ENCODE measurements around the gene DDX28. TPM values are rescaled to one million over a fixed set of nuclear protein-coding genes. Genes with fewer than 3 reads are reported as not detected.
"Not testable (repeated sequence)": the region's sequence is repeated elsewhere in the genome, so short reads cannot be mapped to it uniquely, and the experiment has no call there.

DDX28 gene
- total and polyA plus RNA-seq, 4 donors = 7.6 to 11.6 (median 8.4) TPM

GRCh38 chr16:67975321-67976105 is 47.5 kb downstream of the DDX28 start:
- H3K27ac ChIP-seq (ENCODE audit: low read depth in 1 of 2, low read length in 2 of 2) = no peak overlapping the region
- no peak for TF ChIP-seq TAF1 (conservative IDR thresholded peaks at IDR 0.05)
- TF ChIP-seq RXRA (IDR thresholded peaks at IDR 0.05) = no peak
- TF ChIP-seq MAX (IDR thresholded peaks at IDR 0.05) = no peak
- no peak for TF ChIP-seq NR2F2 (IDR thresholded peaks at IDR 0.05)
- no peaks in the 10 kb centered on the region for H3K36me3 ChIP-seq (ENCODE audit: control insufficient read depth in 4 of 4, insufficient read depth in 3 of 4, low read depth in 1 of 4, low read length in 3 of 4)
- no peaks in the 10 kb centered on the region for H3K9me3 ChIP-seq (ENCODE audit: control insufficient read depth in 4 of 4, low read length in 3 of 4)
- H3K4me1 ChIP-seq (ENCODE audit: control insufficient read depth in 4 of 4, insufficient read depth in 4 of 4, low read length in 3 of 4) = no peaks in the 10 kb centered on the region
- no peak overlapping the region for H3K4me3 ChIP-seq (ENCODE audit: low read depth in 1 of 3, low read length in 3 of 3)
- no peaks in the 10 kb centered on the region for H3K27me3 ChIP-seq (ENCODE audit: control insufficient read depth in 4 of 4, insufficient read depth in 4 of 4, low read length in 3 of 4)
- DNase-seq (ENCODE audit: low spot score) = no peak
- 73% methylated on average over 14 of the region's 14 CpGs for WGBS
- H3K9ac ChIP-seq (ENCODE audit: low read depth in 1 of 2, low read length in 2 of 2) = no peak overlapping the region

DNA sequence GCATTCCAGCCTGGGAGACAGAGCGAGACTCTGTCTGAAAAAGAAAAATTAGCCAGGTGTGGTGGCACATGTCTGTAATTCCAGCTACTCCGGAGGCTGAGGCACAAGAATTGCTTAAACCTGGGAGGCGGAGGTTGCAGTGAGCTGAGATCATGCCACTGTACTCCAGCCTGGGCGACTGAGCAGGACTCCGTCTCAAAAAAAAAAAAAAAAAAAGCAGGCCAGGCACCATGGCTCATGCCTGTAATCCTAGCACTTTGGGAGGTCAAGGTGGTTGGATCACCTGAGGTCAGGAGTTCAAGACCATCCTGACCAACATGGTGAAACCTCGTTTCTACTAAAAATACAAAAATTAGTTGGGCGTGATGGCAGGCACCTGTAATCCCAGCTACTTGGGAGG is 50.7 kb downstream of the DDX28 start:
- DNase-seq (ENCODE audit: low spot score); H3K9me3 ChIP-seq (ENCODE audit: control insufficient read depth in 4 of 4, low read length in 3 of 4); H3K27ac ChIP-seq (ENCODE audit: low read depth in 1 of 2, low read length in 2 of 2); H3K27me3 ChIP-seq (ENCODE audit: control insufficient read depth in 4 of 4, insufficient read depth in 4 of 4, low read length in 3 of 4); H3K4me3 ChIP-seq (ENCODE audit: low read depth in 1 of 3, low read length in 3 of 3); H3K36me3 ChIP-seq (ENCODE audit: control insufficient read depth in 4 of 4, insufficient read depth in 3 of 4, low read depth in 1 of 4, low read length in 3 of 4); H3K9ac ChIP-seq (ENCODE audit: low read depth in 1 of 2, low read length in 2 of 2): not testable (repeated sequence)
- peaks cover 3 to 11% (median 8%) of the 10 kb centered on the region in 4 donors for H3K4me1 ChIP-seq (ENCODE audit: control insufficient read depth in 4 of 4, insufficient read depth in 4 of 4, low read length in 3 of 4)
- WGBS = 95% methylated on average over 7 of the region's 7 CpGs

DNA sequence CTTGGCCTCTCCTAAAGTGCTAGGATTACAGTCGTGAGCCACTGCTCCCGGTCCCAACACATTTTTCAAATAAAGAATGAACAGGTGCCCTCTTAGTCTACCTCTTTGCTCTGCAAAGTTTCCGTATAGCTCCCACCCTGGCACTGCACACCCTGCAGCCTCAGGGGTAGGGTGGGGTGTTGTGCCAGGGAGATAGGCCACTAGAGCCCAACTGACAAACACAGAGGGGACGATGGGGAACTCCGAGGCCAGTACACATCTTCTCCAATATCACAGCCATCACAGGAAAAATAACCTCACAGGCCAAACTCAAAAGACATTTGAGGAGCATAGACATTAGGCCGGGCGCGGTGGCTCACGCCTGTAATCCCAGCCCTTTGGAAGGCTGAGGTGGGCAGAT is 51.9 kb downstream of the DDX28 start:
- Histone ChIP-seq H3K9ac (ENCODE audit: low read depth in 1 of 2, low read length in 2 of 2) (no peak overlapping the region), H3K4me1 (ENCODE audit: control insufficient read depth in 4 of 4, insufficient read depth in 4 of 4, low read length in 3 of 4) (peaks cover 3 to 21% (median 16%) of the 10 kb centered on the region in 4 donors), H3K9me3 (ENCODE audit: control insufficient read depth in 4 of 4, low read length in 3 of 4) (no peaks in the 10 kb centered on the region), H3K27ac (ENCODE audit: low read depth in 1 of 2, low read length in 2 of 2) (no peak overlapping the region), H3K27me3 (ENCODE audit: control insufficient read depth in 4 of 4, insufficient read depth in 4 of 4, low read length in 3 of 4) (no peaks in the 10 kb centered on the region), H3K4me3 (ENCODE audit: low read depth in 1 of 3, low read length in 3 of 3) (no peak overlapping the region), H3K36me3 (ENCODE audit: control insufficient read depth in 4 of 4, insufficient read depth in 3 of 4, low read depth in 1 of 4, low read length in 3 of 4) (no peaks in the 10 kb centered on the region)
- 95% methylated on average over 9 of the region's 9 CpGs for WGBS
- TF ChIP-seq JUND (IDR thresholded peaks at IDR 0.05) (no peak), HNF4A (conservative IDR thresholded peaks at IDR 0.05) (no peak), FOXA2 (IDR thresholded peaks at IDR 0.05) (no peak), ZBTB33 (IDR thresholded peaks at IDR 0.05) (no peak), GABPA (IDR thresholded peaks at IDR 0.05 in 1 of 2, conservative IDR thresholded peaks at IDR 0.05 in 1 of 2) (no peak), YY1 (IDR thresholded peaks at IDR 0.05) (no peak), RAD21 (IDR thresholded peaks at IDR 0.05) (no peak), FOXA1 (IDR thresholded peaks at IDR 0.05) (no peak), EGR1 (IDR thresholded peaks at IDR 0.05; ENCODE audit: low read depth in 2 of 2) (no peak), HNF4G (IDR thresholded peaks at IDR 0.05) (no peak), TAF1 (conservative IDR thresholded peaks at IDR 0.05) (no peak), MAX (IDR thresholded peaks at IDR 0.05) (no peak), NR2F2 (IDR thresholded peaks at IDR 0.05) (no peak), SP1 (IDR thresholded peaks at IDR 0.05) (no peak), RXRA (IDR thresholded peaks at IDR 0.05) (no peak)
- TF ChIP-seq, protein P1, sequence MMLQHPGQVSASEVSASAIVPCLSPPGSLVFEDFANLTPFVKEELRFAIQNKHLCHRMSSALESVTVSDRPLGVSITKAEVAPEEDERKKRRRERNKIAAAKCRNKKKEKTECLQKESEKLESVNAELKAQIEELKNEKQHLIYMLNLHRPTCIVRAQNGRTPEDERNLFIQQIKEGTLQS (IDR thresholded peaks at IDR 0.05) = no peak
- TF ChIP-seq, protein P2, sequence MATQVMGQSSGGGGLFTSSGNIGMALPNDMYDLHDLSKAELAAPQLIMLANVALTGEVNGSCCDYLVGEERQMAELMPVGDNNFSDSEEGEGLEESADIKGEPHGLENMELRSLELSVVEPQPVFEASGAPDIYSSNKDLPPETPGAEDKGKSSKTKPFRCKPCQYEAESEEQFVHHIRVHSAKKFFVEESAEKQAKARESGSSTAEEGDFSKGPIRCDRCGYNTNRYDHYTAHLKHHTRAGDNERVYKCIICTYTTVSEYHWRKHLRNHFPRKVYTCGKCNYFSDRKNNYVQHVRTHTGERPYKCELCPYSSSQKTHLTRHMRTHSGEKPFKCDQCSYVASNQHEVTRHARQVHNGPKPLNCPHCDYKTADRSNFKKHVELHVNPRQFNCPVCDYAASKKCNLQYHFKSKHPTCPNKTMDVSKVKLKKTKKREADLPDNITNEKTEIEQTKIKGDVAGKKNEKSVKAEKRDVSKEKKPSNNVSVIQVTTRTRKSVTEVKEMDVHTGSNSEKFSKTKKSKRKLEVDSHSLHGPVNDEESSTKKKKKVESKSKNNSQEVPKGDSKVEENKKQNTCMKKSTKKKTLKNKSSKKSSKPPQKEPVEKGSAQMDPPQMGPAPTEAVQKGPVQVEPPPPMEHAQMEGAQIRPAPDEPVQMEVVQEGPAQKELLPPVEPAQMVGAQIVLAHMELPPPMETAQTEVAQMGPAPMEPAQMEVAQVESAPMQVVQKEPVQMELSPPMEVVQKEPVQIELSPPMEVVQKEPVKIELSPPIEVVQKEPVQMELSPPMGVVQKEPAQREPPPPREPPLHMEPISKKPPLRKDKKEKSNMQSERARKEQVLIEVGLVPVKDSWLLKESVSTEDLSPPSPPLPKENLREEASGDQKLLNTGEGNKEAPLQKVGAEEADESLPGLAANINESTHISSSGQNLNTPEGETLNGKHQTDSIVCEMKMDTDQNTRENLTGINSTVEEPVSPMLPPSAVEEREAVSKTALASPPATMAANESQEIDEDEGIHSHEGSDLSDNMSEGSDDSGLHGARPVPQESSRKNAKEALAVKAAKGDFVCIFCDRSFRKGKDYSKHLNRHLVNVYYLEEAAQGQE (IDR thresholded peaks at IDR 0.05) = no peak
- TF ChIP-seq, protein P3, sequence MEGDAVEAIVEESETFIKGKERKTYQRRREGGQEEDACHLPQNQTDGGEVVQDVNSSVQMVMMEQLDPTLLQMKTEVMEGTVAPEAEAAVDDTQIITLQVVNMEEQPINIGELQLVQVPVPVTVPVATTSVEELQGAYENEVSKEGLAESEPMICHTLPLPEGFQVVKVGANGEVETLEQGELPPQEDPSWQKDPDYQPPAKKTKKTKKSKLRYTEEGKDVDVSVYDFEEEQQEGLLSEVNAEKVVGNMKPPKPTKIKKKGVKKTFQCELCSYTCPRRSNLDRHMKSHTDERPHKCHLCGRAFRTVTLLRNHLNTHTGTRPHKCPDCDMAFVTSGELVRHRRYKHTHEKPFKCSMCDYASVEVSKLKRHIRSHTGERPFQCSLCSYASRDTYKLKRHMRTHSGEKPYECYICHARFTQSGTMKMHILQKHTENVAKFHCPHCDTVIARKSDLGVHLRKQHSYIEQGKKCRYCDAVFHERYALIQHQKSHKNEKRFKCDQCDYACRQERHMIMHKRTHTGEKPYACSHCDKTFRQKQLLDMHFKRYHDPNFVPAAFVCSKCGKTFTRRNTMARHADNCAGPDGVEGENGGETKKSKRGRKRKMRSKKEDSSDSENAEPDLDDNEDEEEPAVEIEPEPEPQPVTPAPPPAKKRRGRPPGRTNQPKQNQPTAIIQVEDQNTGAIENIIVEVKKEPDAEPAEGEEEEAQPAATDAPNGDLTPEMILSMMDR (IDR thresholded peaks at IDR 0.05; ENCODE audit: low read depth, low read length, missing input control) = no peak
- no peak for DNase-seq (ENCODE audit: low spot score)
